ENCODE data around the gene PRKCZ.

The PRKCZ gene

GRCh38 chr1:2044510-2045319, 5.5 kb upstream of the PRKCZ start:
- TF ChIP-seq SIN3A (IDR thresholded peaks at IDR 0.05; ENCODE audit: borderline replicate concordance, insufficient read depth, low read length) = no peak
- peak; percentile 53 for TF ChIP-seq FOXP2 (optimal IDR thresholded peaks at IDR 0.05; ENCODE audit: borderline replicate concordance, extremely low read depth, extremely low read length, insufficient read depth)
- TF ChIP-seq POLR2AphosphoS5 (IDR thresholded peaks at IDR 0.05; ENCODE audit: low read depth, low read length) = no peak
- no peak for TF ChIP-seq REST (IDR thresholded peaks at IDR 0.05; ENCODE audit: insufficient read depth in 1 of 2, low read depth in 2 of 2, low read length in 2 of 2)

GRCh38 chr1:2045468-2046173, 4.6 kb upstream of the PRKCZ start:
- TF ChIP-seq POLR2AphosphoS5 (IDR thresholded peaks at IDR 0.05; ENCODE audit: low read depth, low read length) = no peak
- no peak for TF ChIP-seq SIN3A (IDR thresholded peaks at IDR 0.05; ENCODE audit: borderline replicate concordance, insufficient read depth, low read length)
- TF ChIP-seq TAF1 (IDR thresholded peaks at IDR 0.05; ENCODE audit: borderline replicate concordance, insufficient read depth, low read length) = no peak
- TF ChIP-seq FOXP2 (optimal IDR thresholded peaks at IDR 0.05; ENCODE audit: borderline replicate concordance, extremely low read depth, extremely low read length, insufficient read depth) = no peak
- TF ChIP-seq REST (IDR thresholded peaks at IDR 0.05; ENCODE audit: insufficient read depth in 1 of 2, low read depth in 2 of 2, low read length in 2 of 2) = no peak

GRCh38 chr1:2046174-2046917, 3.9 kb upstream of the PRKCZ start:
- no peak for TF ChIP-seq REST (IDR thresholded peaks at IDR 0.05; ENCODE audit: insufficient read depth in 1 of 2, low read depth in 2 of 2, low read length in 2 of 2)
- TF ChIP-seq SIN3A (IDR thresholded peaks at IDR 0.05; ENCODE audit: borderline replicate concordance, insufficient read depth, low read length) = no peak
- TF ChIP-seq POLR2AphosphoS5 (IDR thresholded peaks at IDR 0.05; ENCODE audit: low read depth, low read length) = no peak
- no peak for TF ChIP-seq TAF1 (IDR thresholded peaks at IDR 0.05; ENCODE audit: borderline replicate concordance, insufficient read depth, low read length)
- TF ChIP-seq FOXP2 (optimal IDR thresholded peaks at IDR 0.05; ENCODE audit: borderline replicate concordance, extremely low read depth, extremely low read length, insufficient read depth) = no peak

- TF ChIP-seq TAF1 (IDR thresholded peaks at IDR 0.05; ENCODE audit: borderline replicate concordance, insufficient read depth, low read length) = no peak
- no peak for TF ChIP-seq POLR2AphosphoS5 (IDR thresholded peaks at IDR 0.05; ENCODE audit: low read depth, low read length)
- TF ChIP-seq REST (IDR thresholded peaks at IDR 0.05; ENCODE audit: insufficient read depth in 1 of 2, low read depth in 2 of 2, low read length in 2 of 2) = no peak
- TF ChIP-seq SIN3A (IDR thresholded peaks at IDR 0.05; ENCODE audit: borderline replicate concordance, insufficient read depth, low read length) = no peak
- TF ChIP-seq FOXP2 (optimal IDR thresholded peaks at IDR 0.05; ENCODE audit: borderline replicate concordance, extremely low read depth, extremely low read length, insufficient read depth) = no peak
These were observed 3.1 kb upstream of the PRKCZ start for GRCh38 chr1:2046953-2047748.

Measured in PFSK-1 (cell line).